ENCODE data around the gene CD6. TPM values are rescaled to one million over a fixed set of nuclear protein-coding genes. Genes with fewer than 3 reads are reported as not detected.

CD6 gene
- total RNA-seq, 4 donors from 2014 or later, result 0.26 to 2.0 (median 0.91) TPM; not detected in 1

GRCh38 chr11:60924110-60924905 is 47.2 kb upstream of the CD6 start, which contains the start of gene TMEM132A:
TSS of gene TMEM132A (plus strand) at chr11:60924460. CDS start at chr11:60924634, 174 bp downstream.
- H3K9me3 ChIP-seq, result no peaks in the 10 kb centered on the region
- no peak within 1 kb of the TSS for H3K27ac ChIP-seq
- H3K4me1 ChIP-seq, result peaks cover 0 to 21% of the 10 kb centered on the region in 2 donors
- intact Hi-C loops (cut with DNase I; ENCODE audit: low total_unique reads), result no loop called here
- no peaks in the 10 kb centered on the region for H3K27me3 ChIP-seq
- peak; percentile 63 to 65 for DNase-seq
- H3K36me3 ChIP-seq, result no peaks in the 10 kb centered on the region
- TF ChIP-seq CTCF (IDR thresholded peaks at IDR 0.05), result peak in 1 of 4 experiments; percentile 25
- peak; percentile 30 to 40 for TF ChIP-seq POLR2A (IDR thresholded peaks at IDR 0.05)
- peak within 1 kb of the TSS; percentile 43 to 61 for H3K4me3 ChIP-seq

GRCh38 chr11:60924906-60925853 is 46.3 kb upstream of the CD6 start:
- H3K27ac ChIP-seq, result no peak overlapping the region
- H3K27me3 ChIP-seq, result no peaks in the 10 kb centered on the region
- intact Hi-C loops (cut with DNase I; ENCODE audit: low total_unique reads), result no loop called here
- TF ChIP-seq POLR2A (IDR thresholded peaks at IDR 0.05) (no peak), CTCF (IDR thresholded peaks at IDR 0.05) (no peak)
- H3K4me1 ChIP-seq, result peaks cover 0 to 21% of the 10 kb centered on the region in 2 donors
- no peaks in the 10 kb centered on the region for H3K9me3 ChIP-seq
- H3K4me3 ChIP-seq, result peak overlapping the region; percentile 43 to 61
- DNase-seq, result no peak
- no peaks in the 10 kb centered on the region for H3K36me3 ChIP-seq

- intact Hi-C loops (cut with DNase I; ENCODE audit: low total_unique reads), result no loop called here
- H3K4me1 ChIP-seq, result peaks cover 0 to 21% of the 10 kb centered on the region in 2 donors
- DNase-seq, result no peak
Measured at GRCh38 chr11:60925868-60926267, 45.6 kb upstream of the CD6 start.

GRCh38 chr11:60926500-60926899 is 45.0 kb upstream of the CD6 start:
- H3K27me3 ChIP-seq, result no peaks in the 10 kb centered on the region
- intact Hi-C loops (cut with DNase I; ENCODE audit: low total_unique reads), result no loop called here
- H3K4me1 ChIP-seq, result peaks cover 0 to 21% of the 10 kb centered on the region in 2 donors
- no peak for DNase-seq
- no peak overlapping the region for H3K4me3 ChIP-seq
- H3K9me3 ChIP-seq, result no peaks in the 10 kb centered on the region
- no peak overlapping the region for H3K27ac ChIP-seq
- H3K36me3 ChIP-seq, result no peaks in the 10 kb centered on the region
- no peak for TF ChIP-seq CTCF (IDR thresholded peaks at IDR 0.05)
- TF ChIP-seq POLR2A (IDR thresholded peaks at IDR 0.05), result no peak

More at GRCh38 chr11:60925868-60926267, 45.6 kb upstream of the CD6 start:
- no peak overlapping the region for H3K4me3 ChIP-seq
- no peak overlapping the region for H3K27ac ChIP-seq
- H3K9me3 ChIP-seq, result no peaks in the 10 kb centered on the region
- no peaks in the 10 kb centered on the region for H3K36me3 ChIP-seq
- no peaks in the 10 kb centered on the region for H3K27me3 ChIP-seq
- TF ChIP-seq POLR2A (IDR thresholded peaks at IDR 0.05) (no peak), CTCF (IDR thresholded peaks at IDR 0.05) (no peak)
